Muscle layer of colon (tissue), 2 donors: Measurements from ENCODE around the gene XIRP2.

Experiments
- H3K27ac ChIP-seq: one replicate; pipeline ENCODE4 v1.7.0; 2013; ENCODE audit warnings: low read depth, mild to moderate bottlenecking, low read length, moderate library complexity
- H3K27me3 ChIP-seq, 2 donors: one replicate each; pipeline ENCODE4 v1.7.0; 2013; ENCODE audit warnings: low read length in 2 of 2, mild to moderate bottlenecking in 2 of 2; ENCODE audit not compliant: insufficient read depth in 2 of 2, control insufficient read depth in 1 of 2
- H3K36me3 ChIP-seq: one replicate; pipeline ENCODE4 v1.7.0; 2013; ENCODE audit warnings: mild to moderate bottlenecking, low read length; ENCODE audit not compliant: insufficient read depth
- H3K4me1 ChIP-seq: one replicate; pipeline ENCODE4 v1.7.0; 2013; ENCODE audit warnings: mild to moderate bottlenecking, low read length; ENCODE audit not compliant: insufficient read depth
- H3K4me3 ChIP-seq, 2 donors: one replicate each; pipeline ENCODE4 v1.7.0; 2013; ENCODE audit warnings: low read length in 2 of 2, low read depth in 1 of 2, mild to moderate bottlenecking in 1 of 2, moderate library complexity in 1 of 2
- H3K9ac ChIP-seq: one replicate; pipeline ENCODE4 v1.7.0; 2013; ENCODE audit warnings: low read length
- H3K9me3 ChIP-seq: one replicate; pipeline ENCODE4 v1.7.0; 2013; ENCODE audit warnings: mild to moderate bottlenecking, low read length
- donor health status: abdominal sarcoma.
- donor health status: Adenocarcinoma of cecum.

Gene XIRP2

DNA sequence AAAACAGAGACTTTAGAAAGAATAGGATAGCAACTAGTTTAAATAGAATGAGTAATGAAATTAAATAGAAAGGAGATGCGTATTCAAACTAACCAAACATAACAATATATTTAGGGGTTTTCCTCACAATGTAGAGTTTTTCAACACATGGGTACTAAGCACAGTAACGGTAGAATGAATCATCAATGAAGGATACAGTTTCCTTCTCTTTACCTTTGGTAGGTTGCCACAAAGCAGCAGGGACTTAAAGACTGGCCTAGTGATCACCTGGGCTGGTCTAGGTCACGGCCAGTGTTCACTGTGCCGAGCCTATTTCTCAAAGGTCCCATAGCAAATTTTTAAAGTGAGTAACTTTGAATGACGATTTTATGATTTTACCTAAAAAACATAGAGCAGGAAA lies 311.7 kb downstream of the XIRP2 start:
- Histone ChIP-seq H3K9me3 (no peaks in the 10 kb centered on the region), H3K4me1 (peaks cover 15% of the 10 kb centered on the region), H3K27me3 (no peaks in the 10 kb centered on the region), H3K27ac (no peak overlapping the region), H3K36me3 (no peaks in the 10 kb centered on the region), H3K4me3 (no peak overlapping the region), H3K9ac (no peak overlapping the region)

DNA sequence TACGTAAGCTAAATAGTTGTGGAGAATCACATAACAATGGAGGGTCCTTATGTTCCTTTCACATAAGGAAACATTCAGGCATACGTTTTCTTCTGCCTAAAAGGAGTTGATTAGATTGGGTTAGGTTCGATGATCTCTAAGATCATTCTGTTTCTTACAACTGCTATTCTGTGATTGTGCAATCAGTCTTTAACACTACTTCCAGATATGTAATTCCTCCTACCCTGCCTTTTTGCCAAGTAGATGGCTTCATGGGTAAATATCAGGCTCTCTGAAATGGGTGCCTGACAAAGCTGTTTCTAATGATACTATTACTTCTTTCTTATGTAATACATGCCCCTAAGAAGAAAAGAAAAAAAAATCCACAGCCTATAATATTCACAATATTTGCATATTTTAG lies 321.5 kb downstream of the XIRP2 start:
- H3K27me3 ChIP-seq, result no peaks in the 10 kb centered on the region
- H3K27ac ChIP-seq, result no peak overlapping the region
- H3K9me3 ChIP-seq, result no peaks in the 10 kb centered on the region
- no peaks in the 10 kb centered on the region for H3K4me1 ChIP-seq
- no peak overlapping the region for H3K9ac ChIP-seq
- H3K36me3 ChIP-seq, result no peaks in the 10 kb centered on the region
- no peak overlapping the region for H3K4me3 ChIP-seq

DNA sequence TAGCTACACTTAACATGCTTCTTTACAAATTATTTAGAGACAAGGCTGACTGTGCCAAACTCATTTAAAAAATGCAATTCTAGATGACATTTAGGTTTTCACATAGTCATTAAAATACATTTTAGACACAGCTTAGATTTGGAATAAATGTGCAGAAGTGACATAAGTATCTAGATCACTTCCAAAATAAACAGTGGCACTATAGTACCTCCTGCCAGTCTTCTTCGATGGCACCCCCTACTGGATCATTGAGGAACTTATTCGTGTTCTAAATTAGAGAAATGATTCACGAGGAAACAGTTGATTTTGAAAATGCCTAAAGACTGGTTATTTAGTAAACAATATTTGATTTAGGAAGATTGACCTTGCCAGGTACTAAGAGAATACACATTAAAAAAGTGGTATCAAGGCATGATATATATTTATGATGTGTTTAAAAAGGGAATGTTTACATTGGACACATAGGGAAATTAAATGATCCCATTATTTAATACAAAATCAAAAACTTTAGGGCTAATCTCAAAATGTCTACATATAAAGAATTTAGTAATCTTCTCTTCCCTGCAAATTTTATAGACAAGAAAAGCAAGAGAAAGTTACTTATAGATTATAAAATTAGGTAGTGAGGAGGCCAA lies 323.9 kb downstream of the XIRP2 start:
- no peak overlapping the region for H3K27ac ChIP-seq
- no peak overlapping the region for H3K4me3 ChIP-seq
- no peaks in the 10 kb centered on the region for H3K27me3 ChIP-seq
- no peaks in the 10 kb centered on the region for H3K36me3 ChIP-seq
- no peaks in the 10 kb centered on the region for H3K9me3 ChIP-seq
- H3K4me1 ChIP-seq, result no peaks in the 10 kb centered on the region
- no peak overlapping the region for H3K9ac ChIP-seq

DNA sequence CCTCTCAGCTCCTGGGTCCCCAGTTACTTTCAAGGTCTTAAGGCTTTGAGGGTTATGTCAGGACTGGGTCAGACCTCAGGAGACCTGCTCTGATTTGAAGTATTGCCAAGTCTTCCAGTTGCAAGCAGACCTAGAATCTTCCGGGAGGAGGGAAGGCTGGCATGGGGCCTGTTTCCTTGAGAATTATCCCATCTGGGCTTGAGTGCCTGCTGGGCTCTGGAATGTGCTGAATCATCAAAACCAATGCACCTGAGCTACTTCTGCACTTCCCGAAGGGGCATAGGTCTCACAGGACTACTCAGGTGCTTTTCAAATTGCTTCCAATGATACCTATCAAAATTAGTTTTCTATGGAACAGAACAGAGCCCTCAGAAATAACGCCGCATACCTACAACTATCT lies 327.3 kb downstream of the XIRP2 start:
- Histone ChIP-seq H3K27me3 (no peaks in the 10 kb centered on the region), H3K9ac (no peak overlapping the region), H3K27ac (no peak overlapping the region), H3K4me1 (no peaks in the 10 kb centered on the region), H3K9me3 (no peaks in the 10 kb centered on the region), H3K4me3 (no peak overlapping the region), H3K36me3 (no peaks in the 10 kb centered on the region)

DNA sequence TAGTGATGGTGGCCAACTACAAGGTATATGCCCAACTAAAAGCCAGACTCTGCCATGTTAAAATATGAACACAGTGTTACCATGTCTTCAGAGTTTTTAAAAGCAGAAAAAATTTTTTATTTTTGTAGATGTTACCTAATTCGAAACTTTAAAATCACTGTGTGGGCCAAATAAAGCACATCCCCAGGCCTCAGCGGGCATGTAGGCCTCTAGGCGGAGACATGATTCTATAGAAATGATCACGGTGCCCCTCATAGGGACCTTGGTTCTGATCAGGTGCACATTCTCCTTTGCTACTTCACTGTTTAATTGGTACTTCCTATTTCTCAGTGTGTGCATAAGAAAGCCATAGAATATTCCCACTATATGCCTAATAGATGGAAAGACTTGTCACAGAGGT lies 349.2 kb downstream of the XIRP2 start:
- H3K4me3 ChIP-seq, result no peak overlapping the region
- H3K27ac ChIP-seq, result no peak overlapping the region
- H3K27me3 ChIP-seq, result no peaks in the 10 kb centered on the region
- no peaks in the 10 kb centered on the region for H3K9me3 ChIP-seq
- H3K36me3 ChIP-seq, result no peaks in the 10 kb centered on the region
- H3K4me1 ChIP-seq, result no peaks in the 10 kb centered on the region
- no peak overlapping the region for H3K9ac ChIP-seq

DNA sequence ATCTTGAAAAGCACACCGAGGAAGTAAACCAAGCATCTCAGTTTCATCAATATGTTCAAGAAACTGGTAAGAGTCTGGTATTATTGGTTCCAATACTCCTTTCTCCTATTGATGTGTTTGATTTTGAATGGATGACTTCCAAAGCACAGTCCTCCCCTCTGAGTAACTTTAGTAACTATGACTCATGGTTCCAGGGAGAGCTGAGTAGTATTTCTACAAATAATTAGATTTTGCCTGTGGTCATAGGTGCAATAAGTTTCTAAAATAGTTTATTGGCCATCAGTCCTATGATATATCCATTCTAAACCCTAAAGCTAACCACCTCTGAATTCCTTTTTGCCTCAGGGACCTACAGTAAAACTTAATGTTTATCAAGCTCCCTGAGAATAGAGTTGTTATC lies 352.4 kb downstream of the XIRP2 start:
- H3K27me3 ChIP-seq, result no peaks in the 10 kb centered on the region
- no peaks in the 10 kb centered on the region for H3K36me3 ChIP-seq
- no peak overlapping the region for H3K9ac ChIP-seq
- no peaks in the 10 kb centered on the region for H3K9me3 ChIP-seq
- H3K27ac ChIP-seq, result no peak overlapping the region
- H3K4me3 ChIP-seq, result no peak overlapping the region
- no peaks in the 10 kb centered on the region for H3K4me1 ChIP-seq

DNA sequence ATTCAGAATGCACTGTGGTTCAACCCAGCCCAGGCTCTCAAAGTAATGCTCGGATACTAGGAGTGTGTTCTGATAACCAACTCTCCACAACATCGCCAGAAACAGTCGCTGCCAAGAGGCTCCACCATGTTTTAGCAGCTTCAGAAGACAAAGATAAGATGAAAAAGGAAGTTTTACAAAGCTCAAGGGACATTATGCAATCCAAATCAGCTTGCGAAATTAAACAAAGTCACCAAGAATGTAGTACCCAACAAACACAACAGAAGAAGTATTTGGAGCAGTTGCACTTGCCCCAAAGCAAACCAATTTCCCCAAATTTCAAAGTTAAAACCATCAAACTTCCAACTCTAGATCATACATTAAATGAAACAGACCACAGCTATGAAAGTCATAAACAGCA lies 360.9 kb downstream of the XIRP2 start:
- no peaks in the 10 kb centered on the region for H3K4me1 ChIP-seq
- H3K27me3 ChIP-seq, result no peaks in the 10 kb centered on the region
- no peak overlapping the region for H3K4me3 ChIP-seq
- no peaks in the 10 kb centered on the region for H3K36me3 ChIP-seq
- H3K9me3 ChIP-seq, result no peaks in the 10 kb centered on the region
- H3K27ac ChIP-seq, result no peak overlapping the region
- no peak overlapping the region for H3K9ac ChIP-seq

DNA sequence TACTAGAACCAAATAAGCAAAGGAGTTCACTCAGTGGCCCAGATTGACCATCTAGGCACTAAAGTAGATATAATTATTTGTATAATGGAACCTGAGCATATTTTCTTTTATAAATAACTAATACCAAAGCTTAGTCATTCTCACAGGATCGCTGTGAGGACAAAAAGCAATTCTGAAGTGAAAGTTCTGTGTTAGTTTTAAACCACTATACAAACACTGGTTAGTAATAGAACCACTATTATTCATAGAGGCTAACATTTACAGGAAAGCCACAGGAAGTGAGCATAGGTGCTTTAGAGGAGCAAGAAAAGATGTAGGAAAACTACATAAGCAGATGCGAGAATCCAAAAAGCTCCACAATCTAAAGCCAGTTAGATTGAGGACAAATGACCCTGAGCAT lies 364.7 kb downstream of the XIRP2 start:
- no peak overlapping the region for H3K4me3 ChIP-seq
- no peak overlapping the region for H3K9ac ChIP-seq
- H3K36me3 ChIP-seq, result no peaks in the 10 kb centered on the region
- H3K27ac ChIP-seq, result no peak overlapping the region
- no peaks in the 10 kb centered on the region for H3K4me1 ChIP-seq
- H3K9me3 ChIP-seq, result no peaks in the 10 kb centered on the region
- H3K27me3 ChIP-seq, result no peaks in the 10 kb centered on the region

DNA sequence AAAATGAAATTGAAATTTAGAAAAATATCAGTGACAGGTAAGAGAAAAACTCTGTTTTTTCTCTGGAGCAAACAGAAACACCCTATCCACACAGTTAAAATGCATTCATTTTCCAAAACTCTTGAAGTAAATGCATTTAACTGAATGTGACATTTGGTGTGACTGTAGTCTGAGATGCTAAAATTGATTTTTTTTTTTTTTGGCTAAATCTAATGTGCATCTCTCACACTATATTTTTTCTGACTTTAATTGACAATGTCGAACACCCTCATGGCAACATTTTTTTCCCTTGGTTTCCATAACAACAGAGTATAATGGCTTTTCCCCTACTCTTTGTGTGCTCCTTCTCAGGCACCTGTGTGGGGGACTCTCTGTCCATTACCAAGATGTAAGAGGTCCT lies 366.4 kb downstream of the XIRP2 start:
- no peaks in the 10 kb centered on the region for H3K27me3 ChIP-seq
- no peaks in the 10 kb centered on the region for H3K36me3 ChIP-seq
- no peaks in the 10 kb centered on the region for H3K9me3 ChIP-seq
- no peaks in the 10 kb centered on the region for H3K4me1 ChIP-seq
- H3K9ac ChIP-seq, result no peak overlapping the region
- no peak overlapping the region for H3K27ac ChIP-seq
- no peak overlapping the region for H3K4me3 ChIP-seq

DNA sequence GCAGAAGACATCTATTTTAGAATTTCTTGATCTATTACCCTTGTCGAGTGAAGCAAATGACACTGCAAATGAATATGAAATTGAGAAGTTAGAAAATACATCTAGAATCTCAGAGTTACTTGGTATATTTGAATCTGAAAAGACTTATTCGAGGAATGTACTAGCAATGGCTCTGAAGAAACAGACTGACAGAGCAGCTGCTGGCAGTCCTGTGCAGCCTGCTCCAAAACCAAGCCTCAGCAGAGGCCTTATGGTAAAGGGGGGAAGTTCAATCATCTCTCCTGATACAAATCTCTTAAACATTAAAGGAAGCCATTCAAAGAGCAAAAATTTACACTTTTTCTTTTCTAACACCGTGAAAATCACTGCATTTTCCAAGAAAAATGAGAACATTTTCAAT lies 370.4 kb downstream of the XIRP2 start:
- H3K4me3 ChIP-seq, result no peak overlapping the region
- no peaks in the 10 kb centered on the region for H3K9me3 ChIP-seq
- H3K27ac ChIP-seq, result no peak overlapping the region
- H3K36me3 ChIP-seq, result no peaks in the 10 kb centered on the region
- H3K4me1 ChIP-seq, result no peaks in the 10 kb centered on the region
- H3K27me3 ChIP-seq, result no peaks in the 10 kb centered on the region
- H3K9ac ChIP-seq, result no peak overlapping the region

DNA sequence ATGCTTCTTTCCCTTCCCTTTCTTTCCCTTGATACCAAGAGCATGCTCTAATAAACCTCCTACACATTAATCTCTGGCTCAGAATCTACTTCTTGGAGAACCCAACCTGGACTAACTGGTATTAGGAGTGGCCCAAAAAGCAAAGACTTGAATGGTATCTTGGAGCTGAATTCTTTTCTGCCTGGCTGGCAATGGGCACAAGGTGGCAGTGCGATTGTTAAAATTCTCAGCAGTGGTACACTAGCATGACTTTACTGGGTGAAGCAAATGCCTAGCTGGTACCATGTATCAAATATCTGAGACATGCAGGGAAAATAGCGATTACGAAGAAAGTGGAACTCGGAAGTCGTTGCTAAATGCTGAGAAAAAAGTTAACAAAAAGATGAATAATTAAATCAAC lies 376.1 kb downstream of the XIRP2 start:
- Histone ChIP-seq H3K9ac (no peak overlapping the region), H3K27ac (no peak overlapping the region), H3K4me1 (no peaks in the 10 kb centered on the region), H3K27me3 (no peaks in the 10 kb centered on the region), H3K4me3 (no peak overlapping the region), H3K9me3 (no peaks in the 10 kb centered on the region), H3K36me3 (no peaks in the 10 kb centered on the region)

DNA sequence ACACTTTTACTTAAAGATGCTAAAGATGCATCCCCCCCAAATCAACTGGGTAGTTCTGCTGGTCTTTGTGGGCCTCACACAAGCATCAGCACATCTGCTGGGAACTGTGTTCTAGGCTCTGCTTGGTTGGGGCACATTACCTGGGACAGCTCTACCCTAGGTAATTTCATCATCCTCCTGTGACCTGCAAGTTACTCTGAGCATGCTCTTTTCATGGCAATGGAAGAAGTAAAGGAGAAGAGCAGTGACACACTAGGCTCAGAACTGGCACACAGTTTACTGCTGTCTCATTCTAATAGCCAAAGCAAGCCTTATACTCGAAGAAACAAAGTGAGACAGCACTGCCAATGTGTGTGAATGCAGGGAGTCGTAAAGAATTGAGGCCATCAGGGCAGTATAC lies 376.7 kb downstream of the XIRP2 start:
- H3K4me1 ChIP-seq, result no peaks in the 10 kb centered on the region
- no peak overlapping the region for H3K9ac ChIP-seq
- H3K4me3 ChIP-seq, result no peak overlapping the region
- no peaks in the 10 kb centered on the region for H3K36me3 ChIP-seq
- no peaks in the 10 kb centered on the region for H3K27me3 ChIP-seq
- no peaks in the 10 kb centered on the region for H3K9me3 ChIP-seq
- no peak overlapping the region for H3K27ac ChIP-seq
